Liver (tissue), 9 donors: ENCODE results near the gene ZNF92. TPM values are rescaled to one million over a fixed set of nuclear protein-coding genes. Genes with fewer than 3 reads are reported as not detected.
"Not testable (repeated sequence)": the region's sequence is repeated elsewhere in the genome, so short reads cannot be mapped to it uniquely, and the experiment has no call there.

Experiments
- DNase-seq: peaks from one replicate; pipeline ENCODE4 v3.0.0-alpha.2; 2017; ENCODE audit warnings: low spot score
- H3K27ac ChIP-seq, 2 donors: one replicate each; pipeline ENCODE4 v1.7.0; 2013; ENCODE audit warnings: inconsistent platforms in 2 of 2, low read length in 2 of 2, control low read depth in 1 of 2, low read depth in 1 of 2, mild to moderate bottlenecking in 1 of 2
- H3K27me3 ChIP-seq, 4 donors: one replicate each; pipeline versions ENCODE4 v1.6.1 to v1.7.0; 2013; ENCODE audit warnings: low read length in 3 of 4, inconsistent platforms in 1 of 4, mild to moderate bottlenecking in 1 of 4, moderate library complexity in 1 of 4; ENCODE audit not compliant: control insufficient read depth in 4 of 4, insufficient read depth in 4 of 4
- H3K36me3 ChIP-seq, 4 donors: one replicate each; pipeline versions ENCODE4 v1.6.1 to v1.7.0; 2013; ENCODE audit warnings: low read length in 3 of 4, mild to moderate bottlenecking in 3 of 4, low read depth in 1 of 4, moderate library complexity in 1 of 4; ENCODE audit not compliant: control insufficient read depth in 4 of 4, insufficient read depth in 3 of 4
- H3K4me1 ChIP-seq, 4 donors: one replicate each; pipeline versions ENCODE4 v1.6.1 to v1.7.0; 2013; ENCODE audit warnings: low read length in 3 of 4, mild to moderate bottlenecking in 3 of 4, moderate library complexity in 1 of 4; ENCODE audit not compliant: control insufficient read depth in 4 of 4, insufficient read depth in 4 of 4
- H3K4me3 ChIP-seq, 3 donors: one replicate each; pipeline versions ENCODE4 v1.6.1 to v1.7.0; 2013; ENCODE audit warnings: low read length in 3 of 3, control low read depth in 1 of 3, low read depth in 1 of 3, mild to moderate bottlenecking in 1 of 3
- H3K9ac ChIP-seq, 2 donors: one replicate each; pipeline ENCODE4 v1.7.0; 2013; ENCODE audit warnings: low read length in 2 of 2, mild to moderate bottlenecking in 2 of 2, moderate library complexity in 2 of 2, control low read depth in 1 of 2, low read depth in 1 of 2
- H3K9me3 ChIP-seq, 4 donors: one replicate each; pipeline versions ENCODE4 v1.6.1 to v1.7.0; 2013; ENCODE audit warnings: low read length in 3 of 4; ENCODE audit not compliant: control insufficient read depth in 4 of 4
- EGR1 ChIP-seq, 2 donors: IDR thresholded peaks; 2 replicates each; pipeline ENCODE4 v1.6.1; 2016 to 2018; ENCODE audit warnings: antibody characterized with exemption in 2 of 2, low read depth in 2 of 2
- FOXA1 ChIP-seq: IDR thresholded peaks from 2 replicates; pipeline ENCODE4 v1.6.1; 2016; ENCODE audit warnings: antibody characterized with exemption
- FOXA2 ChIP-seq: IDR thresholded peaks from 2 replicates; pipeline ENCODE4 v1.6.1; 2016; ENCODE audit warnings: antibody characterized with exemption
- GABPA ChIP-seq, 2 donors: IDR thresholded peaks in 1 of 2; conservative IDR thresholded peaks in 1 of 2; 2 replicates each; pipeline ENCODE4 v1.6.1; 2016; ENCODE audit warnings: antibody characterized with exemption in 2 of 2, mild to moderate bottlenecking in 1 of 2, moderate library complexity in 1 of 2
- HNF4A ChIP-seq, 2 donors: conservative IDR thresholded peaks; 2 replicates each; pipeline ENCODE4 v1.6.1; 2016; ENCODE audit warnings: antibody characterized with exemption in 2 of 2, mild to moderate bottlenecking in 2 of 2
- HNF4G ChIP-seq: IDR thresholded peaks from 2 replicates; pipeline ENCODE4 v1.6.1; 2016; ENCODE audit warnings: antibody characterized with exemption
- JUND ChIP-seq, 2 donors: IDR thresholded peaks; 2 replicates each; pipeline ENCODE4 v1.6.1; 2016; ENCODE audit warnings: antibody characterized with exemption in 2 of 2
- RXRA ChIP-seq, 2 donors: IDR thresholded peaks; 2 replicates each; pipeline ENCODE4 v1.6.1; 2017 to 2018; ENCODE audit warnings: antibody characterized with exemption in 2 of 2, mild to moderate bottlenecking in 1 of 2
- SP1 ChIP-seq: IDR thresholded peaks from 2 replicates; pipeline ENCODE4 v1.6.1; 2018; ENCODE audit warnings: antibody characterized with exemption, mild to moderate bottlenecking
- TAF1 ChIP-seq: conservative IDR thresholded peaks from 2 replicates; pipeline ENCODE4 v1.6.1; 2016; ENCODE audit warnings: antibody characterized with exemption, mild to moderate bottlenecking
- YY1 ChIP-seq: IDR thresholded peaks from 2 replicates; pipeline ENCODE4 v1.6.1; 2016; ENCODE audit warnings: antibody characterized with exemption, mild to moderate bottlenecking
- ZBTB33 ChIP-seq: IDR thresholded peaks from 2 replicates; pipeline ENCODE4 v1.6.1; 2016; ENCODE audit warnings: antibody characterized with exemption
- WGBS: extraction: QIAGEN DNeasy Blood & Tissue Kit; methylation state at CpG from one replicate; pipeline ENCODE4 v1.1.7; 2013; 5-methylcytosine and 5-hydroxymethylcytosine counted together
- polyA plus RNA-seq, 2 donors: library from polyadenylated mRNA; stranded (reverse) in 1 of 2; unstranded in 1 of 2; fragments of 200-250 nt in 1 of 2; fragments of >200 nt in 1 of 2; fragmentation: Nextera tagmentation in 1 of 2; extraction: Ambion mirVana in 1 of 2; gene quantifications; one replicate each; pipeline versions ENCODE4 v1.2.1 to v1.2.3, GENCODE V29; 2013 to 2015
- total RNA-seq, 2 donors: library from RNA; depleted of rRNA; stranded (reverse); fragments of >200 nt; gene quantifications; one replicate each; pipeline ENCODE4 v1.2.3, GENCODE V29; 2014
- donor health status: healthy.
- donor health status: healthy.
- donor health status: healthy.
- donor health status: healthy.
- donor health status: healthy.

ZNF92 gene
- total and polyA plus RNA-seq, 4 donors: 1.6 to 6.5 (median 2.7) TPM

- Histone ChIP-seq H3K4me1 (no peaks in the 10 kb centered on the region), H3K9ac (no peak overlapping the region), H3K36me3 (peaks cover 0 to 10% (median 5%) of the 10 kb centered on the region in 4 donors), H3K27ac (no peak overlapping the region), H3K4me3 (peak overlapping the region in 2 of 3 donors; percentile 26 to 29), H3K27me3 (no peaks in the 10 kb centered on the region), H3K9me3 (peaks cover 15 to 48% (median 26%) of the 10 kb centered on the region in 4 donors)
- DNase-seq: no peak
- no peak for TF ChIP-seq RXRA (IDR thresholded peaks at IDR 0.05)
- TF ChIP-seq EGR1 (IDR thresholded peaks at IDR 0.05; ENCODE audit: low read depth in 2 of 2): no peak
- TF ChIP-seq HNF4A (conservative IDR thresholded peaks at IDR 0.05): no peak
- no peak for TF ChIP-seq SP1
- TF ChIP-seq FOXA2: no peak
- no peak for TF ChIP-seq ZBTB33
- no peak for TF ChIP-seq TAF1
- no peak for TF ChIP-seq HNF4G
- TF ChIP-seq YY1: no peak
- WGBS: 69% methylated on average over 1 of the region's 1 CpG
These were observed 30.4 kb downstream of the ZNF92 start for GRCh38 chr7:65404020-65404419.

GRCh38 chr7:65406706-65407105 lies 33.1 kb downstream of the ZNF92 start:
- H3K9me3 ChIP-seq: peaks cover 15 to 48% (median 26%) of the 10 kb centered on the region in 4 donors
- not testable (repeated sequence) for H3K27ac ChIP-seq, H3K4me1 ChIP-seq, DNase-seq, H3K27me3 ChIP-seq, H3K9ac ChIP-seq, H3K4me3 ChIP-seq, H3K36me3 ChIP-seq
- WGBS: 95% methylated on average over 2 of the region's 2 CpGs

- WGBS: 93% methylated on average over 3 of the region's 3 CpGs
- peaks cover 8 to 32% (median 19%) of the 10 kb centered on the region in 4 donors for H3K9me3 ChIP-seq
- no peaks in the 10 kb centered on the region for H3K36me3 ChIP-seq
- TF ChIP-seq GABPA (IDR thresholded peaks at IDR 0.05 in 1 of 2, conservative IDR thresholded peaks at IDR 0.05 in 1 of 2): no peak
- no peak for TF ChIP-seq JUND (IDR thresholded peaks at IDR 0.05)
- TF ChIP-seq HNF4A (conservative IDR thresholded peaks at IDR 0.05): no peak
- no peak for TF ChIP-seq YY1
- no peak overlapping the region for H3K27ac ChIP-seq
- no peaks in the 10 kb centered on the region for H3K27me3 ChIP-seq
- no peaks in the 10 kb centered on the region for H3K4me1 ChIP-seq
- no peak overlapping the region for H3K9ac ChIP-seq
- DNase-seq: no peak
- no peak overlapping the region for H3K4me3 ChIP-seq
These were observed 35.7 kb downstream of the ZNF92 start for GRCh38 chr7:65409363-65409762.

GRCh38 chr7:65411249-65411648 lies 37.6 kb downstream of the ZNF92 start:
- no peaks in the 10 kb centered on the region for H3K36me3 ChIP-seq
- H3K9me3 ChIP-seq: peaks cover 2 to 15% (median 6%) of the 10 kb centered on the region in 4 donors
- H3K27ac ChIP-seq: no peak overlapping the region
- H3K9ac ChIP-seq: no peak overlapping the region
- no peak for TF ChIP-seq TAF1
- no peak for TF ChIP-seq FOXA1
- no peak for TF ChIP-seq SP1
- no peak for TF ChIP-seq RXRA (IDR thresholded peaks at IDR 0.05)
- no peak for TF ChIP-seq JUND (IDR thresholded peaks at IDR 0.05)
- TF ChIP-seq YY1: no peak
- no peak for TF ChIP-seq ZBTB33
- TF ChIP-seq HNF4G: no peak
- no peaks in the 10 kb centered on the region for H3K4me1 ChIP-seq
- H3K4me3 ChIP-seq: no peak overlapping the region
- no peak for DNase-seq
- no peaks in the 10 kb centered on the region for H3K27me3 ChIP-seq
